ENCODE data around the gene OBP2B. TPM values are rescaled to one million over a fixed set of nuclear protein-coding genes. Genes with fewer than 3 reads are reported as not detected.
"Not testable (repeated sequence)": the region's sequence is repeated elsewhere in the genome, so short reads cannot be mapped to it uniquely, and the experiment has no call there.

Gene OBP2B
- polyA plus RNA-seq, 1 experiment = not detected

- ChIA-PET CTCF (no interaction called here), POLR2A (no interaction called here)
- H3K27me3 ChIP-seq (ENCODE audit: control insufficient read depth, insufficient read depth, low read length) = peaks cover 2% of the 10 kb centered on the region; the same call in 1 of the 2 replicates
- no peak overlapping the region for H3K4me3 ChIP-seq (ENCODE audit: low read depth, low read length)
- no peaks in the 10 kb centered on the region for H3K36me3 ChIP-seq (ENCODE audit: control insufficient read depth, insufficient read depth, low read length)
- no peak for DNase-seq (ENCODE audit: low read depth)
- TF ChIP-seq, protein P1, sequence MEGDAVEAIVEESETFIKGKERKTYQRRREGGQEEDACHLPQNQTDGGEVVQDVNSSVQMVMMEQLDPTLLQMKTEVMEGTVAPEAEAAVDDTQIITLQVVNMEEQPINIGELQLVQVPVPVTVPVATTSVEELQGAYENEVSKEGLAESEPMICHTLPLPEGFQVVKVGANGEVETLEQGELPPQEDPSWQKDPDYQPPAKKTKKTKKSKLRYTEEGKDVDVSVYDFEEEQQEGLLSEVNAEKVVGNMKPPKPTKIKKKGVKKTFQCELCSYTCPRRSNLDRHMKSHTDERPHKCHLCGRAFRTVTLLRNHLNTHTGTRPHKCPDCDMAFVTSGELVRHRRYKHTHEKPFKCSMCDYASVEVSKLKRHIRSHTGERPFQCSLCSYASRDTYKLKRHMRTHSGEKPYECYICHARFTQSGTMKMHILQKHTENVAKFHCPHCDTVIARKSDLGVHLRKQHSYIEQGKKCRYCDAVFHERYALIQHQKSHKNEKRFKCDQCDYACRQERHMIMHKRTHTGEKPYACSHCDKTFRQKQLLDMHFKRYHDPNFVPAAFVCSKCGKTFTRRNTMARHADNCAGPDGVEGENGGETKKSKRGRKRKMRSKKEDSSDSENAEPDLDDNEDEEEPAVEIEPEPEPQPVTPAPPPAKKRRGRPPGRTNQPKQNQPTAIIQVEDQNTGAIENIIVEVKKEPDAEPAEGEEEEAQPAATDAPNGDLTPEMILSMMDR (IDR thresholded peaks at IDR 0.05; ENCODE audit: insufficient read depth, low read depth, low read length) = no peak
Measured at GRCh38 chr9:133233681-133234432, 24.8 kb upstream of the OBP2B start.

GRCh38 chr9:133231934-133232568 lies 23.0 kb upstream of the OBP2B start:
- H3K36me3 ChIP-seq (ENCODE audit: control insufficient read depth, insufficient read depth, low read length); H3K4me3 ChIP-seq (ENCODE audit: low read depth, low read length); DNase-seq (ENCODE audit: low read depth); H3K27me3 ChIP-seq (ENCODE audit: control insufficient read depth, insufficient read depth, low read length); CTCF ChIA-PET: not testable (repeated sequence)
- POLR2A ChIA-PET = interaction anchor here (0.6 kb wide), 1 partner anchor 263 kb away, joined by 3 read pairs; no protein-coding TSS in a partner anchor

GRCh38 chr9:133230514-133230913 lies 21.5 kb upstream of the OBP2B start:
- H3K27me3 ChIP-seq (ENCODE audit: control insufficient read depth, insufficient read depth, low read length); DNase-seq (ENCODE audit: low read depth); H3K4me3 ChIP-seq (ENCODE audit: low read depth, low read length); CTCF ChIA-PET; POLR2A ChIA-PET; H3K36me3 ChIP-seq (ENCODE audit: control insufficient read depth, insufficient read depth, low read length): not testable (repeated sequence)

DNA sequence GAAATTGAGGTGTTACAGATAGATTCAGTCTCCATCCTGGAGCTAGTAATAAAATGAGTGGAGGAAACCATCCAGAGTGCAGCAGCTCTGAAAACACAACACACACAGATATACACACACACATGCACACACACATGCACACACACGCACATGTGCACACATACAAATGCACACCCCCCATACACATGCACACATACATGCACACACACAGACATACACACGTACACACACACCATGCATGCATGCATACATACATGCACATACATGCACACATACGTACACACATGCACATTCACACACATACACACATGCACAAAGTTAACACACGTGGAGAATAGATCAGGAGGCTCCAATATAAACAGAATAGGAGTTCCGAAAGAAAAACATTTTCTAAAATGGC lies 21.0 kb upstream of the OBP2B start:
- ChIA-PET CTCF (no interaction called here), POLR2A (no interaction called here)
- TF ChIP-seq, protein P1 (IDR thresholded peaks at IDR 0.05; ENCODE audit: insufficient read depth, low read depth, low read length) = no peak
- H3K36me3 ChIP-seq (ENCODE audit: control insufficient read depth, insufficient read depth, low read length) = no peaks in the 10 kb centered on the region
- DNase-seq (ENCODE audit: low read depth) = no peak
- H3K27me3 ChIP-seq (ENCODE audit: control insufficient read depth, insufficient read depth, low read length) = no peaks in the 10 kb centered on the region
- H3K4me3 ChIP-seq (ENCODE audit: low read depth, low read length) = no peak overlapping the region

DNA sequence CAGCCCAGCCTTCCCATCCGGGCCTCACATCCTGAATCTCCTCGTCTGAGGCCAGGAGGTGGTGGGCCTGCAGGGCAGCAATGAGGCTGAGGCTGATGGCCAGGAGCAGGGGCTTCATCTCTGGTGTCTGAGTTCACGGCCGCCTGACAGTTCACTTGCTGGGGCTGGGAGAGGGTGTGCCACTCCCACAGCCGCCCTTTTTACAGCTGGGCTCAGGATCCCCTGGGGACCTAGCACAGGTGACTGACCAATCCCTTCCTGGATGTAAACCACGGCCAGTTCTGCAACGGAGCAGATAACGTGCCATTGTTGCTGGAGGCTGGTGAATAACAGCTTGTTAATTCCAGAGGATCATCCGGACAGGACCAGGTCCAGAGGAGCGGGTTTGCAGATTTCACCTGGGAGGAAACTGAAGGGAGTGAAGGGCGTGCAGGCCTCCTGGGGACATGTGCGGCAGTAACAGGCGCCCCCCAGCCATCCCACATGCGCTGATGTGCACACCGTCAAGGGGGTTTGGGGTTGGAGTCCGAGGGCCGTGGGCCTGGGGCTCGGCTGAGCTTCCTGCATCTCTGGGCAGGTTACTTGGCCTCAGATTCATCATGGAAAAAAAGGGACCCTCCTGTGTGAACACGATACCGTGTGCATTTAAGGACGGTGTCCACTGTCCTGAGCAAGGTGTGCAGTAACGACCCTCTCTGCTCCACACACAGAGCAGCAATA lies 19.6 kb upstream of the OBP2B start:
- CTCF ChIA-PET; DNase-seq (ENCODE audit: low read depth); H3K27me3 ChIP-seq (ENCODE audit: control insufficient read depth, insufficient read depth, low read length); POLR2A ChIA-PET; H3K36me3 ChIP-seq (ENCODE audit: control insufficient read depth, insufficient read depth, low read length); H3K4me3 ChIP-seq (ENCODE audit: low read depth, low read length): not testable (repeated sequence)

DNA sequence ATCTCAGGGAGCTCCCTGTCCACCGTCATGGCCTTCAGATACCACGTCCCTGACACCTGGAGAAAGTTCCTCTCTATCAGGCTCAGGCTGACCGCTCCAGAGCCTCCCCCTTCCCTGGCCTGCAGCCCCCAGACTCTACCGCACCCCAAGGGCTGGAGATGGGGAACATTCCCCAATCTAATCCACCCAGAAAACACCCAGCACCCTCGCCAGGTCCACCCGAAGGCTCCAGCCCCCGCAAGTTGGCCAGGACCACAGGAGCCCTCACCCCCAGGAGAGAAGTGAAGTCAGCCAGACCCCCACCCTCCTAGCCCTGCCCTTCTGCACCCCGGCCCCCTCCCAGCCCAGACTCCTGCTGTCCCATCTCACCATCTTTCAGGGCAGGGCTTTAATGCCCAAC lies 18.9 kb upstream of the OBP2B start:
- H3K27me3 ChIP-seq (ENCODE audit: control insufficient read depth, insufficient read depth, low read length); CTCF ChIA-PET; H3K36me3 ChIP-seq (ENCODE audit: control insufficient read depth, insufficient read depth, low read length); H3K4me3 ChIP-seq (ENCODE audit: low read depth, low read length); DNase-seq (ENCODE audit: low read depth); POLR2A ChIA-PET: not testable (repeated sequence)

GRCh38 chr9:133227242-133227860 lies 18.3 kb upstream of the OBP2B start:
- H3K4me3 ChIP-seq (ENCODE audit: low read depth, low read length) = no peak overlapping the region
- POLR2A ChIA-PET = no interaction called here
- CTCF ChIA-PET = no interaction called here
- DNase-seq (ENCODE audit: low read depth) = no peak
- TF ChIP-seq, protein P1 (IDR thresholded peaks at IDR 0.05; ENCODE audit: insufficient read depth, low read depth, low read length) = no peak
- no peaks in the 10 kb centered on the region for H3K36me3 ChIP-seq (ENCODE audit: control insufficient read depth, insufficient read depth, low read length)
- peaks cover 4% of the 10 kb centered on the region; the same call in 1 of the 2 replicates for H3K27me3 ChIP-seq (ENCODE audit: control insufficient read depth, insufficient read depth, low read length)

Measured in BJ (cell line).